HG02840 (cell line): ENCODE results near the gene ELAVL2.

Source experiments
- ATAC-seq: cut with Tn5 transposase; IDR thresholded peaks from one replicate; pipeline ENCODE4 v1.9.1; 2021; ENCODE audit warnings: mild to moderate bottlenecking, moderate library complexity, moderate number of reproducible peaks; ENCODE audit not compliant: unreplicated experiment, low FRiP score

ELAVL2 gene

GRCh38 chr9:23669776-23670175 is 156.3 kb downstream of the ELAVL2 start:
- ATAC-seq, result no peak

- ATAC-seq, result no peak
These were observed 160.4 kb downstream of the ELAVL2 start for GRCh38 chr9:23665635-23666034.

- ATAC-seq, result no peak
These were observed 161.0 kb downstream of the ELAVL2 start for GRCh38 chr9:23665051-23665450.

GRCh38 chr9:23663946-23664345 is 162.1 kb downstream of the ELAVL2 start:
- no peak for ATAC-seq

GRCh38 chr9:23663536-23663935 is 162.5 kb downstream of the ELAVL2 start:
- no peak for ATAC-seq

- ATAC-seq, result no peak
These were observed 162.9 kb downstream of the ELAVL2 start for GRCh38 chr9:23663125-23663524.

GRCh38 chr9:23662320-23662719 is 163.7 kb downstream of the ELAVL2 start:
- no peak for ATAC-seq

- no peak for ATAC-seq
These were observed 166.6 kb downstream of the ELAVL2 start for GRCh38 chr9:23659346-23660006.

- no peak for ATAC-seq
These were observed 167.4 kb downstream of the ELAVL2 start for GRCh38 chr9:23658376-23659258.

- no peak for ATAC-seq
These were observed 175.0 kb downstream of the ELAVL2 start for GRCh38 chr9:23651051-23651450.

- ATAC-seq, result no peak
These were observed 177.4 kb downstream of the ELAVL2 start for GRCh38 chr9:23648651-23649050.

- no peak for ATAC-seq
These were observed 181.1 kb downstream of the ELAVL2 start for GRCh38 chr9:23644896-23645295.

GRCh38 chr9:23644326-23644725 is 181.7 kb downstream of the ELAVL2 start:
- ATAC-seq, result no peak

- ATAC-seq, result no peak
These were observed 182.3 kb downstream of the ELAVL2 start for GRCh38 chr9:23643656-23644258.
